Kidney epithelial cell (primary cell): Measurements from ENCODE around the gene PTPRJ. TPM values are rescaled to one million over a fixed set of nuclear protein-coding genes. Genes with fewer than 3 reads are reported as not detected.
A peak's percentile ranks its signal among the peaks of the same experiment; 100 is the strongest.
"Not testable (repeated sequence)": the region's sequence is repeated elsewhere in the genome, so short reads cannot be mapped to it uniquely, and the experiment has no call there.

Experiments
- DNase-seq: peaks from one replicate; pipeline ENCODE4 v3.0.0-alpha.2; 2010; ENCODE audit warnings: low read depth
- H3K27me3 ChIP-seq: 2 replicates; pipeline ENCODE4 v1.6.0; 2011; ENCODE audit warnings: low read length; ENCODE audit not compliant: control insufficient read depth, insufficient read depth
- H3K36me3 ChIP-seq: 2 replicates; pipeline ENCODE4 v1.5.1; 2011; ENCODE audit warnings: low read length; ENCODE audit not compliant: control insufficient read depth, insufficient read depth
- H3K4me3 ChIP-seq: 2 replicates; pipeline ENCODE4 v1.5.1; 2011; ENCODE audit warnings: low read depth, mild to moderate bottlenecking, control low read depth, low read length
- CTCF ChIP-seq: IDR thresholded peaks from 2 replicates; pipeline ENCODE4 v1.5.1; 2011; ENCODE audit warnings: mild to moderate bottlenecking, moderate library complexity, low read length, control low read depth, inconsistent platforms; ENCODE audit not compliant: insufficient read depth, poor library complexity, severe bottlenecking
- total RNA-seq: library from RNA; depleted of rRNA; stranded (reverse); fragments of >200 nt; gene quantifications from 2 replicates; pipeline ENCODE4 v1.2.3, GENCODE V29; 2015

Gene PTPRJ
- total RNA-seq, 1 donor from 2014 or later: 42.3 TPM

- Histone ChIP-seq H3K36me3 (no peaks in the 10 kb centered on the region), H3K27me3 (no peaks in the 10 kb centered on the region), H3K4me3 (no peak overlapping the region)
- no peak for DNase-seq
- no peak for TF ChIP-seq CTCF
These were observed 38.3 kb upstream of the PTPRJ start for GRCh38 chr11:47941907-47942558.

- TF ChIP-seq CTCF: no peak
- Histone ChIP-seq H3K27me3 (no peaks in the 10 kb centered on the region), H3K4me3 (no peak overlapping the region), H3K36me3 (no peaks in the 10 kb centered on the region)
- DNase-seq: no peak
These were observed 36.4 kb upstream of the PTPRJ start for GRCh38 chr11:47943721-47944586.

GRCh38 chr11:47944632-47945031 is 35.7 kb upstream of the PTPRJ start:
- DNase-seq: no peak
- TF ChIP-seq CTCF: no peak
- Histone ChIP-seq H3K4me3 (no peak overlapping the region), H3K27me3 (no peaks in the 10 kb centered on the region), H3K36me3 (no peaks in the 10 kb centered on the region)

- Histone ChIP-seq H3K27me3 (no peaks in the 10 kb centered on the region), H3K36me3 (no peaks in the 10 kb centered on the region), H3K4me3 (no peak overlapping the region)
- DNase-seq: peak; percentile 93
- no peak for TF ChIP-seq CTCF
These were observed 33.4 kb upstream of the PTPRJ start for GRCh38 chr11:47946682-47947559.

GRCh38 chr11:47948137-47948536 is 32.2 kb upstream of the PTPRJ start:
- H3K36me3 ChIP-seq: no peaks in the 10 kb centered on the region
- H3K27me3 ChIP-seq: no peaks in the 10 kb centered on the region
- no peak for TF ChIP-seq CTCF
- DNase-seq: no peak
- no peak overlapping the region for H3K4me3 ChIP-seq

- H3K36me3 ChIP-seq, H3K4me3 ChIP-seq, DNase-seq, H3K27me3 ChIP-seq: not testable (repeated sequence)
These were observed 31.2 kb upstream of the PTPRJ start for GRCh38 chr11:47949001-47949675.
